Trophoblast cell (in vitro differentiated cells and primary cell): ENCODE measurements around the gene RIMS1.

Experiments
- DNase-seq, 2 donors: peaks; one replicate each; pipeline ENCODE4 v3.0.0-alpha.2; 2016
- H2AFZ ChIP-seq: 2 replicates; pipeline ENCODE4 v1.6.1; 2013; ENCODE audit warnings: low read length, moderate library complexity, mild to moderate bottlenecking; ENCODE audit not compliant: insufficient read depth, poor library complexity
- H2AK5ac ChIP-seq: 2 replicates; pipeline ENCODE4 v1.6.1; 2013; ENCODE audit warnings: mild to moderate bottlenecking, low read length
- H2BK120ac ChIP-seq: 2 replicates; pipeline ENCODE4 v1.6.1; 2013; ENCODE audit warnings: low read length, mild to moderate bottlenecking, moderate library complexity; ENCODE audit not compliant: insufficient read depth, poor library complexity
- H2BK12ac ChIP-seq: 2 replicates; pipeline ENCODE4 v1.6.1; 2013; ENCODE audit warnings: mild to moderate bottlenecking, low read length, moderate library complexity
- H2BK5ac ChIP-seq: 2 replicates; pipeline ENCODE4 v1.6.1; 2013; ENCODE audit warnings: low read length, low read depth, moderate library complexity, mild to moderate bottlenecking; ENCODE audit not compliant: poor library complexity
- H3K14ac ChIP-seq: 2 replicates; pipeline ENCODE4 v1.6.1; 2013; ENCODE audit warnings: mild to moderate bottlenecking, low read length
- H3K18ac ChIP-seq: 2 replicates; pipeline ENCODE4 v1.6.1; 2013; ENCODE audit warnings: mild to moderate bottlenecking, low read length
- H3K23ac ChIP-seq: 2 replicates; pipeline ENCODE4 v1.6.1; 2013; ENCODE audit warnings: low read length
- H3K27ac ChIP-seq: 2 replicates; pipeline ENCODE4 v1.5.1; 2013; ENCODE audit warnings: low read depth, mild to moderate bottlenecking, inconsistent platforms, low read length, moderate library complexity
- H3K27me3 ChIP-seq: 2 replicates; pipeline ENCODE4 v1.6.1; 2013; ENCODE audit warnings: inconsistent platforms, mild to moderate bottlenecking, low read length, moderate library complexity; ENCODE audit not compliant: insufficient read depth
- H3K36me3 ChIP-seq, 2 experiments: 1 replicate in 1 of 2; 2 replicates in 1 of 2; pipeline ENCODE4 v1.6.1; 2013; ENCODE audit warnings: low read length in 2 of 2, mild to moderate bottlenecking in 2 of 2, moderate library complexity in 1 of 2; ENCODE audit not compliant: insufficient read depth in 2 of 2, control insufficient read depth in 1 of 2
- H3K4ac ChIP-seq: 2 replicates; pipeline ENCODE4 v1.6.1; 2013; ENCODE audit warnings: low read depth, mild to moderate bottlenecking, low read length, moderate library complexity
- H3K4me1 ChIP-seq, 2 experiments: 1 replicate in 1 of 2; 2 replicates in 1 of 2; pipeline ENCODE4 v1.6.1; 2013; ENCODE audit warnings: low read length in 2 of 2, mild to moderate bottlenecking in 2 of 2, moderate library complexity in 1 of 2; ENCODE audit not compliant: insufficient read depth in 2 of 2, control insufficient read depth in 1 of 2
- H3K4me2 ChIP-seq: 2 replicates; pipeline ENCODE4 v1.6.1; 2013; ENCODE audit warnings: inconsistent platforms, mild to moderate bottlenecking, low read length, moderate library complexity
- H3K4me3 ChIP-seq: 2 replicates; pipeline ENCODE4 v1.5.1; 2013; ENCODE audit warnings: mild to moderate bottlenecking, low read depth, low read length, inconsistent platforms
- H3K79me1 ChIP-seq: one replicate; pipeline ENCODE4 v1.6.1; 2013; ENCODE audit warnings: low read length
- H3K79me2 ChIP-seq: 2 replicates; pipeline ENCODE4 v1.6.1; 2013; ENCODE audit warnings: low read length, mild to moderate bottlenecking; ENCODE audit not compliant: control insufficient read depth, insufficient read depth, poor library complexity
- H3K9ac ChIP-seq: 2 replicates; pipeline ENCODE4 v1.6.1; 2013; ENCODE audit warnings: mild to moderate bottlenecking, low read length
- H3K9me3 ChIP-seq: 2 replicates; pipeline ENCODE4 v1.6.1; 2013; ENCODE audit warnings: low read depth, mild to moderate bottlenecking, control low read depth, inconsistent platforms, low read length; ENCODE audit not compliant: insufficient read depth
- H4K12ac ChIP-seq: 2 replicates; pipeline ENCODE4 v1.6.1; 2013; ENCODE audit warnings: low read depth, mild to moderate bottlenecking, low read length, moderate library complexity
- H4K8ac ChIP-seq: 2 replicates; pipeline ENCODE4 v1.6.1; 2013; ENCODE audit warnings: low read depth, mild to moderate bottlenecking, low read length, moderate library complexity
- H4K91ac ChIP-seq: one replicate; pipeline ENCODE4 v1.6.1; 2013; ENCODE audit warnings: low read depth, mild to moderate bottlenecking, low read length, moderate library complexity
- WGBS: extraction: QIAGEN DNeasy Blood & Tissue Kit; methylation state at CpG from one replicate; pipeline ENCODE4 v1.1.7; 2013; ENCODE audit warnings: missing lambda C conversion rate; ENCODE audit not compliant: insufficient read length, insufficient coverage; ENCODE audit errors: extremely low coverage; 5-methylcytosine and 5-hydroxymethylcytosine counted together

Gene RIMS1

GRCh38 chr6:72219536-72219935, 333.2 kb downstream of the RIMS1 start:
- Histone ChIP-seq H3K23ac (no peak overlapping the region), H4K8ac (no peak overlapping the region), H3K27me3 (no peaks in the 10 kb centered on the region), H3K9me3 (no peaks in the 10 kb centered on the region), H3K14ac (no peak overlapping the region), H2AFZ (no peak overlapping the region), H3K36me3 (no peaks in the 10 kb centered on the region), H2BK5ac (no peak overlapping the region), H3K4me1 (peaks cover 0 to 3% of the 10 kb centered on the region in 2 experiments), H3K4me2 (no peak overlapping the region), H2AK5ac (no peak overlapping the region), H4K91ac (no peak overlapping the region), H3K27ac (no peak overlapping the region), H4K12ac (no peak overlapping the region), H3K79me1 (no peaks in the 10 kb centered on the region), H2BK120ac (no peak overlapping the region), H3K18ac (no peak overlapping the region), H3K9ac (no peak overlapping the region), H3K4ac (no peak overlapping the region), H3K4me3 (no peak overlapping the region), H2BK12ac (no peak overlapping the region), H3K79me2 (no peaks in the 10 kb centered on the region)
- no peak for DNase-seq

GRCh38 chr6:72238021-72238420, 351.7 kb downstream of the RIMS1 start:
- Histone ChIP-seq H3K27ac (no peak overlapping the region), H3K79me2 (no peaks in the 10 kb centered on the region), H3K4me1 (no peaks in the 10 kb centered on the region), H2BK12ac (no peak overlapping the region), H3K9me3 (no peaks in the 10 kb centered on the region), H3K4ac (no peak overlapping the region), H2AK5ac (no peak overlapping the region), H3K9ac (no peak overlapping the region), H3K27me3 (no peaks in the 10 kb centered on the region), H2BK120ac (no peak overlapping the region), H3K79me1 (no peaks in the 10 kb centered on the region), H3K36me3 (no peaks in the 10 kb centered on the region), H4K8ac (no peak overlapping the region), H2BK5ac (no peak overlapping the region), H3K14ac (no peak overlapping the region), H3K23ac (no peak overlapping the region), H3K4me2 (no peak overlapping the region), H3K18ac (no peak overlapping the region), H3K4me3 (no peak overlapping the region), H2AFZ (no peak overlapping the region), H4K12ac (no peak overlapping the region), H4K91ac (no peak overlapping the region)
- no peak for DNase-seq
- no CpG with 5 or more reads among the region's 1 CpG for WGBS

DNA sequence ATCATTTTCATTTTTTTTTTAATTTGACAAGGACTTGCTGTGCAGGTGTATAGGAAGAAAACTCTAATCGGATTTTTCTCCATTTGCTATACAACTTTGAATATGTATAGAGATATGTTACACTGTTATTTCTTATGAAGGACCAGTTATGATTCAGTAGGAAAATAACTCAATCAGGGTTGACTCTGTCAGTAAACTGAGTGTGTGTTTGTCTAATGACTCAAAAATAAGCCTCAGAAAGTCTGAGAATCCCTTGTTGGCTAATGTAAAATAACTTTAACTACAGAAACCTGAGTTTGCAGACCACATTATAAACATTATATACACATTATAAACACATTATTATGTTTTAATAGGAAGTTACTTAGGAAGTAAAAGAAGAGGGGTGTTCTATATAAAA, 352.6 kb downstream of the RIMS1 start:
- Histone ChIP-seq H2BK5ac (no peak overlapping the region), H3K4me2 (no peak overlapping the region), H3K27ac (no peak overlapping the region), H3K4me1 (no peaks in the 10 kb centered on the region), H2AFZ (no peak overlapping the region), H4K8ac (no peak overlapping the region), H3K9ac (no peak overlapping the region), H4K12ac (no peak overlapping the region), H3K14ac (no peak overlapping the region), H2BK120ac (no peak overlapping the region), H3K9me3 (no peaks in the 10 kb centered on the region), H3K4ac (no peak overlapping the region), H2BK12ac (no peak overlapping the region), H2AK5ac (no peak overlapping the region), H3K4me3 (no peak overlapping the region), H3K79me1 (no peaks in the 10 kb centered on the region), H4K91ac (no peak overlapping the region), H3K23ac (no peak overlapping the region), H3K27me3 (no peaks in the 10 kb centered on the region), H3K79me2 (no peaks in the 10 kb centered on the region), H3K18ac (no peak overlapping the region), H3K36me3 (no peaks in the 10 kb centered on the region)
- no peak for DNase-seq
- no CpG with 5 or more reads among the region's 1 CpG for WGBS

- Histone ChIP-seq H3K9ac (no peak overlapping the region), H2BK5ac (no peak overlapping the region), H4K8ac (no peak overlapping the region), H3K14ac (no peak overlapping the region), H2AFZ (no peak overlapping the region), H2AK5ac (no peak overlapping the region), H2BK120ac (no peak overlapping the region), H3K4me1 (no peaks in the 10 kb centered on the region), H3K18ac (no peak overlapping the region), H3K79me1 (no peaks in the 10 kb centered on the region), H4K91ac (no peak overlapping the region), H3K36me3 (no peaks in the 10 kb centered on the region), H2BK12ac (no peak overlapping the region), H3K23ac (no peak overlapping the region), H3K27ac (no peak overlapping the region), H3K4ac (no peak overlapping the region), H4K12ac (no peak overlapping the region), H3K4me3 (no peak overlapping the region), H3K79me2 (no peaks in the 10 kb centered on the region), H3K27me3 (no peaks in the 10 kb centered on the region), H3K9me3 (no peaks in the 10 kb centered on the region), H3K4me2 (no peak overlapping the region)
- DNase-seq: no peak
- no CpG with 5 or more reads among the region's 2 CpGs for WGBS
Observed at GRCh38 chr6:72245565-72245964, 359.2 kb downstream of the RIMS1 start.
